GM19099 (cell line): ENCODE measurements around the gene DHX8.

Experiments used
- POLR2A ChIP-seq: IDR thresholded peaks from 3 replicates; pipeline ENCODE4 v1.6.1; 2011; ENCODE audit warnings: low read depth; ENCODE audit not compliant: insufficient read length; ENCODE audit errors: extremely low read depth

Gene DHX8

DNA sequence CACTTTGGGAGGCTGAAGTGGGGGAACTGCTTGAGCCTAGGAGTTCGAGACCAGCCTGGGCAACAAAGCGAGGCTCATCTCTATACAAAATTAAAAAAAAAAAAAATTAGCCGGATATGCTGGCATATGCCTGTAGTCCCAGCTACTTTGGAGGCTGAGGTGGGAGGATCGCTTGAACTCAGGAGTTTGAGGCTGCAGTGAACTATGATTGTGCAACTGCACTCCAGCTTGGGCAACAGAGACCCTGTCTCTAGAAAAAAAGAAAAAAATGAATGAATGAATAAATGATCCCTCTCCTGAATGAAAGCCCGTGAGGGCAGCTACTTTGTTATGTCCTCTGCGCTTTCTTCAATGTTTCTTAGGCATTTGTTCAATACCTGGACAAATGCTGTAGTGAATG is 27.7 kb upstream of the DHX8 start:
- TF ChIP-seq POLR2A, result no peak

DNA sequence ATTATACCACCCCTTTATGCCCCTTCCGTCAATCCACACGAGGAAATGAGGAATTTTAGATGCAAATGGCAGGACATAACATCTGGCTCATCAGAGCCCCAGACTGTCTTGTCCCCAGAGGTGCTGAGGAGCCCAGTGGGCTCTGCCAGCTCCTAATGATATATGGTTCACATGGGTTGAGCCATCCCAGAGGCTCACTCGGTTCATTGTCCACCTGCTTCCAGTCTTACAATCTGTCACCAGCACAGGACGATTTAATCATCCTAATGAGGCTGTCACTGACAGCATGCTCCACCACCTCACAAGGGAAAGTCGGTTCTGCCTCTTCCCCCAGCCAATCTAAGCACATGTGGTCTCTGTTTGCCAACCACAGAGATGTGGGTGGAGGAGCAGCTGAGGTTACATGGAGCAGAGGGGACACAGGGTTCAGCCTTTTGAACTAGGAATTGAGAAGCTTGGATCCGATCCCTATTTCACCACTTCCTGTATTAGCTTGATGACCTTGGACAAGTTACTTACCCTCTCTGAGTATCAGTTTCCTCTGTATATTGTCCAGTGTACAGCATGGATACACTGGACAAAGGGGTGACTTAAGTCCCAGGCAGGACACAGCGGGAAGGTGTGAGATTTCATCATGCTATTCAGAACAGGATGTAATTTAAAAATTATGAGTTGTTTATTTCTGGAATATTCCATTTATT is 27.0 kb upstream of the DHX8 start:
- no peak for TF ChIP-seq POLR2A

DNA sequence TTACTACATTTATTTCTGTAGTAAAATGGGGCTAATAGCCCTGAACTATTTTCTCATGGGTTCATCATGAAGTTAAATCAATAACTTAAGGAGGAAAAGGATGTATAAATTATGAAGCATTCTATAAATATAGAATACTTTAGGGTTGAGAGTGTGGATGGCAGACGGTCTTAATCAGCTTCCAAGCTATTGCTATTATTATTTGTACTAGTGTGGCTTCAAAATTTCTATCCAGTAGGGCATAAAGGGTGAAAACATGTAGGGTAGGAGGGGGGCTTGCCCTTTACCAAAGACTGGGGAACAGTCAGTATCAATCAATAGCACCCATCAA is 26.4 kb upstream of the DHX8 start:
- TF ChIP-seq POLR2A, result no peak

DNA sequence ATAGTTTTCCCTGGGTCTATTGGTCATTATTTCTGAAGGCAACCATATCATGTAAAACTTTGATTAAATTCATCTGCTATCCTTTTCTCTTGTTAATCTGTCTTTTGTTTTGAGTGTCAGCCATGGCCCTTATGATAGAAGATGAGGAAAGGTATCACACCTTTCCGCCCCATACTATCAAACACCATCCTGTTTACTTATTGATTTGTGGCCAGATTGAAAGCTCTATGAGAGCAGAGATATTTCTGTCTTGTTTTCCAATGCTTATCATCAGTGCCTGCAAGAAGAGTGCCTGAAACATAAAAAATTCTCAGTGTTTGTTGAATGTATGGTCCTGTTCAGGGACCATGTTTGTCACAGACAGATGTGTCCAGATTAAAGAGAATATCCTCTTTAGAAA is 22.6 kb upstream of the DHX8 start:
- no peak for TF ChIP-seq POLR2A

DNA sequence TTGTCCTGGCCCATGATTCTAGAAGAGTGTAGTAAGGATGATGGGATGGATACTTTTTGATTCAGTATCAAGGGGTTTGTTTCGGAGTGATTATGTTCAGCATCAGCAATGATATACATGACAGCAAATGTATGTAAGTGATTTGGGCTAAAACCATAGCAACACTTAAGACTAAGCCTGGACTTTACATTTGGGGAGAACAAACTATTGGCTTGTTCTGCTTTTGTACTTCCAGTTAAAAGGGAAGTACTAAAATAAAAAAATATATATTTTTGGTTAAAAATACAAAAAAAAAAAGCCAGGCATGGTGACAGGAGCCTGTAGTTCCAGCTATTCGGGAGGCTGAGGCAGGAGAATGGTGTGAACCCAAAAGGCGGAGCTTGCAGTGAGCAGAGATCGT is 20.5 kb upstream of the DHX8 start:
- no peak for TF ChIP-seq POLR2A

DNA sequence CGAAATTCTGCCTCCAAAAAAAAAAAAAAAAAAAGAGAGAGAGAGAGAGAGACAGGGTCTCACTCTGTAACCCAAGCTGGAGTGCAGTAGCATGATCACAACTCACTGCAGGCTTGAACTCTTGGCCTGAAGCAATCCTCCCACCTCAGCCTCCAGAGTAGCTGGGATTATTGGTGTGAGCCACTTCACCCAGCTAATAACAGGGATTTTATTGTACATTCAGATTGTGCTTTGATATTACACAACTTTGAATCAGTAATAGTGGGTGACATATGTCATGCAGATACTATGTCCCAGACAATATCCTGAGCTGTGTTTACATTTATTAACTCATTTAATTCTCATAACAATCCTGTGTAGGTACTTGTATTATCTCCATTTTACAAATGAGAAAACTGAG is 19.7 kb upstream of the DHX8 start:
- no peak for TF ChIP-seq POLR2A

DNA sequence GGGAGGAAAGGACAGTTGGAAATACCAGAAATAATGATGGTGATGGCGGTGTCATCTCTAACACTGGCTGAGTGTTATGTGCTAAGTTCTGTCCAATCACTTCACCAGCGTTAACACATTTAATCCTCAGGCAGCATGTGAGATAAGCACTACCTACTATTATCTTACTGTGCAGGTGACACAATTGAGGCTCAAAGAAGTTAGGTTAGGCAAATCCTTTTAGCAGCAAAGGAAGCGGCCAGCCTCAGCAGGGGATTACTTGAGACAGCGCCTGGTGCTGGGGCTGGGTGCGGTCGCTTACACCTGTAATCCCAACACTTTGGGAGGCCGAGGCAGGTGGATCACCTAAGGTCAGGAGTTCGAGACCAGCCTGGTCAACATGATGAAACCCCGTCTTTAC is 18.7 kb upstream of the DHX8 start:
- TF ChIP-seq POLR2A, result no peak

DNA sequence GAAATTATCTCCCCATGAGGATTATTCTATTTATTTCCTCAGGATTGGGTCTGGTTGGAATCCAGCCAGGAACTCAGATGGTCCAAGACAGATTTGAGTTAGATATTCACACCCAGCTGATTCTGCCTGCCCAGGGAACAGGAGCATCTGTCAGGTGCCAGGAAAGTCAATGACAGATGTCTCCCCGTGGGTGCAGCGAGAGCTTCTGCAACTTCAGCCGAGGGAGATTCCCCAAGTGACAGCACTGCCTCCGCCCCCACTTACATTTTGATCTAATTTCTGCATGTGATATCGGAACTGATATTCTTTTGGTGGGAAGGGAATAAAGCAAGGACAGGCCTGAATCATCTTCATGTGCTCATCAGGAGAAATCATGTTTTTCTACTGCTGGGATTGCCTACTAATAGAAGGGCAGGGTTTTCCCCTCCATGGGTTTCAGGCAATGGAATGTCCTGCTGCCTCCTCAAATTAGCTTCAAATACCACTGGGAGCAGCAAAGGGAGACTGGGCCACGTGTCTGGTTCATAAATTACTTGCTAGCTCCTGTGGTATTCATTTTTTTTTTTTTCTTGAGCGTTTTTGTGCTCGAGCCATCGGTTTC is 15.7 kb upstream of the DHX8 start:
- no peak for TF ChIP-seq POLR2A

DNA sequence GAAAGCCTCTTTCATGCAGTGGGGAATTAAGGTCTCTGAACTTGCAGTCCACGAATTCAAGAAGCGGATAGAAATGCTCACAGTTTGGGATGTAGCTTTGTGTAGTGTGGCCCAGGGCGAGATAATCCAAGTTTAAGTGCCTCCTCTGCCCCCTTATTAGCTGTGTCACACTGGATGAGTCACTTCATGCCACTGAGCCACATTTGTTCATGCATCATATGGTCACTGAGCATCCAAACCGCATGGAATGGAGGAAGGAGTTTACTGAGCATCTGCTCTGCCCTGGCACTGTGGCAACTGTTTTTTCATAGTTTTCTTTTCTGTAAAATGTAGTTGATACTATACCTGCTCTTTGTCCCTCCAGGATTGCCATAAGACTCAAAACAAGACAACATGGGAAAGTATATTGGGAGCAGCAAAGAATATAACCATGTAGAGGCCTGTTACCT is 15.1 kb upstream of the DHX8 start:
- TF ChIP-seq POLR2A, result no peak

DNA sequence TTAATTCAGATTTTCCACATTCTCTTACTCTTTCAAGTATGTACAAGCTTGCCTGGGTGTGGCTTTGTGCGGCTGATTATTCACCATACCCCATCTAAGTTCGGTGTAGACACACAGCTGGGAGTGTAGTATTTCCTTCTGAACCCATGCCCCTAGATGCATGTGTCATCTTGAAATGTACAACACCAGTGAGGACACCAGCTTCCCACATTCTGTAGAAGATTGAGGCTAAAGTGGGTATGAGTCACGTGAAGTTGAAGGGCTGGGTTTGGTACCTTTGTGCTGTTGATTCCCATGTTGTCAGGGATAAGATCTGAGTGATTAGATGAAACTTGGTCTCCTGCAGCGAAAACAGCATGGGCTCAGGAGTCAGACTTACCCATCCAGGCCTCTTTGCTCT is 14.6 kb upstream of the DHX8 start:
- TF ChIP-seq POLR2A, result no peak

DNA sequence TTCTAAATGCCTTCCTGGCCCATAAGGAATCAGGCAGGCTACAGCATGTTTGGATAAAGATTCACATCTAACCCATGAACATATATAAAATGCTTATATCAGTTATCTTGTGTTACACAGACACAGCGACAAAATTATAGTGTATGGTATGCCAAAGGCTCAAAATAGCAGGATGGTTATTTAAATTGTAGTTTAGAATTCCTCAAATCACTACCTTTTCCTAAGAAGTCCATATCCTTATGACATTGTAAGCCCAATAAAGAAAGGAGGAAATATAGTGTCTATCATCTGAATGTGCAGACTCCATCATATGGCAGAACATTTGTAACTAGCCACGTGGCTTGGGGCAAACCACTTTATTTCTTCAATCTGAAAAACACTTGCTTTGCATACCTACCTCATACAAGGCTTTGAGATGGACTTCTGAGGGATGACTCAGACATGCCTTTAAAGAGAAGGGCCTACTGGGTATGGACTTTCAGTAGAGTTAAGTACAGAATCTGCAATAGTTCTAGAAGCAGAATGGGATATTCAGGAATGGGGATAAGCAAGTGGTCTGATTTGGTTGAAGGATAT is 12.1 kb upstream of the DHX8 start:
- TF ChIP-seq POLR2A, result no peak

DNA sequence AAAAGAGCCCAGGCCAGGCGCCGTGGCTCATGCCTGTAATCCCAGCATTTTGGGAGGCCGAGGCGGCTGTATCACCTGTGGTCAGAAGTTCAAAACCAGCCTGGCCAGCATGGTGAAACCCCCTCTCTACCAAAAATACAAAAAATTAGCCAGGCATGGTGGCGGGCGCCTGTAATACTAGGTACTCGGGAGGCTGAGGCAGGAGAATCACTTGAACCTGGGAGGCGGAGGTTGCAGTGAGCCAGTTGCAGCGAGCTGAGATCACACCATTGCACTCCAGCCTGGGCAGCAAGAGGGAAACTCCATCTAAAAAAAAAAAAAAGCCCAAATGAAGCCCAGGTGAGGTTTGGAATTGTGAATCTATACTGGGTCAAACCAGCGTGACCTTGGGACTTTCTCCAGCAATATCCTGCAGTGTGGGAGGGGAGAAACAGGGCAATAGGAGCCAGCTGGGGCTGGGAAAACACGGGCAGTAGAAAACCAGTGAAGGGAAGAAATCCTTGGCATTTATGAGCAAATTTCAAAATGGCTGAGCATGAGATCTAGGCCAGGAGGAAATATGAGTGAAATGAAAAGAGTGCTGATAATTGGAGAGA is 8.2 kb upstream of the DHX8 start:
- no peak for TF ChIP-seq POLR2A

DNA sequence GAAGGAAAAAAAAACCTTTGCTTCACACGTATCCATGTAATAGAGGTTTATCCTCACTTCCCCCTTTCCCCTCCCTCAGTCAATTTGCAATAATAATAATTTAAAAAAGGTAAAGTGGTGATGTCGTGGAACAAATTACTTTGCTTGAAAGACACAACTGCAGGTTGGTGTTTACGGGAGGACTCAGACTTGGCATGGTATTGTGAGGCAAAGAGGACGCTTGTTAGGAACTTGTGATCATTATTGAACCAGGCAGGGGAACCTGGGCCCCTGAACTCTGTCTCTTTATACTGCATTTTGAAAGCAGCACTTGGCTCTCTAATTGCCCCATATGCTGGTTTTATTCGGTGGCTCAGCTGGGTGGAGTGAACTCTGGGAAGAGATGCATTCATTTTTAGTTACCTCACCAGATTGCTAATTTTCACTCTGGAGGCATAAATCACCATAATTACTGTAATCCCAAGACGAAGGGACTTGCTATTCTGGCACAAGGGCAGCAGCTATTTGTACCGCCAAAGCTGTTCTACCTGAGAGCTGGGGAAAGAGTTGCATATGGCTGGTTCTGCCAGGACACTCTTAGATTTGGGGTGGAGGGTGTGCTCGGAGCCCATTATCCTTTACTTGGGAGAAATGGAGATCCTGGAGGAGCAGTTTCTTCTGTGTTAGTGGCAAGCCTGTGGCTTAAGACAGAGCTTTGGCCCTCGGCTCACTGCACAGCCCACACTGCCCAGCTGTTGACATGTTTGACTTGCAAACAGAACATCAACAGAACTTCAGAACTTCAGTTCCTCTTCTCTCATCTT is 5.7 kb upstream of the DHX8 start:
- no peak for TF ChIP-seq POLR2A

DNA sequence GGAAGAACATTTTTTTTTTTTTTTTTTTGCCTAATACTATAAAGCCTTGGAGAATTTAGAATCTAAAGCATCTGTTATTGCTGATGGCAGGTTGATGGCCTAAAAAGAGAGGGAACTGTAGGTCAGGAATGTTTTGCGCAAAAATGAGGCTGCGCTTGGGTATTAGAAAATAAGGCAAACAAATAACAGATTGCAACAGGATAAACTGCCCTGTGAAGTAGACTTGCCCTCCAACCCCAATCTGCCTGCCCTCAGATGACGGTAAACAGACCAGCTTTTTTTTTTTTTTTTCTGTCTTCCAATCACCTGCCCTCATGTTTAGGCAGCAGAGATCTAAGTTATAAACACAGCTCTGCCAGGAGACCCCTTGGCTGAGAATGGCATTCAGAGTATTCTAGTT is 3.8 kb upstream of the DHX8 start:
- no peak for TF ChIP-seq POLR2A

DNA sequence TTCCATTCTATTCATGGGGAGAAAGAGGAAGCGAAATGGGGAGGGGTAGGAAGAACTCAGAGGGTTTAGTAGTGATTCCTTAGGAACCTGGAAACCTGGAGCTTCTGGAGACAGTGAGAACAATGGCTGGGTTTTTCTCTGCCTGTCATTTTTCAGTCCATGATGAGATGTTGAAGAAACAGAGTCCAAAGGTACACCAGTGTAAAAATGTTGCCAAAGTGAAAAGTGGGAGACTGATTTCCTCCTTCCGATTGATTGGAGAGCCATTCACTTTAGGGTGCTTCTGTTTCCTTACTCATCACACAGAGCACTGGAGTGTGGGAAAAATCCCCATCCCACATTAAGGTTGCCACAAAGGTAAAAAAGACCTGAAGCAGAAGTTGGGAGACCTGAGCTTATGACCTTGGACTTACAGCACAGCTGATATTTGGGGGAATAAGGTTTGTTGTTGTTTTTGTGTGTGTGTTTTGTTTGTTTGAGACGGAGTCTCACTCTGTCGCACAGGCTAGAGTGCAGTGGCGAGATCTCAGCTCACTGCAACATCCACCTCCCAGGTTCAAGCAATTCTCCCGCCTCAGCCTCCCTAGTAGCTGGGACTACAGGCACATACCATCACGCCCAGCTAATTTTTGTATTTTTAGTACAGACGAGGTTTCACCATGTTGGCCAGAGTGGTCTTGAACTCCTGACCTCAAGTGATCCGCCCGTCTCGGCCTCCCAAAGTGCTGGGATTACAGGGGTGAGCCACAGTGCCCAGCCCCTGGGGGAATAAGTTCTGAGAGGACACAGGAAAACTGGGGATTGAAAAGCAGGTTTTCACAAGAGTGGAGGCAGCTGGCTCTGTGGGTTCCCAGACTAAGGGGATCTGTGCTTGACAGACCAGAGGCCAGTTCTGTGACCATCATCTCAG is 1.4 kb upstream of the DHX8 start:
- TF ChIP-seq POLR2A, result no peak

DNA sequence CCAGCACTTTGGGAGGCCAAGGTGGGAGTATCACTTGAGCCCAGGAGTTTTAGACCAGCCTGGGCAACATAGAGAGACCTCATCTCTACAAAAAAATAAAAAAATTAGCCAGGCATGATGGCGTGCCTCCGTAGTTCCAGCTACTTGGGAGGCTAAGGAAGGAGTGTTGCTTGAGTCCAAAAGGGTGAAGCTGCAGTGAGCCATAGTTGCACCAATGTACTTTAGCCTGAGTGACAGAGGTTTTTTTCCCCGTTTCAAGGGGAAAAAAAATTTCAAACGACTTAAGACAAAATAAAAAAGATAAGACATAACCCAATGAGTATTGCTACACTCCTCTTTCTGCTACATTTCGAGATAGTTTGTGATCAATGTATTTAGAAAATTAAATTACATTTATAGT is 6.8 kb downstream of the DHX8 start:
- TF ChIP-seq POLR2A, result no peak
